ENCODE data around the gene MNX1. TPM values are rescaled to one million over a fixed set of nuclear protein-coding genes. Genes with fewer than 3 reads are reported as not detected.

MNX1 gene
- total and polyA plus RNA-seq, 10 of the 15 experiments (the other 5 are each of a cell fraction or from before 2014, with no cell fraction given), result 0.22 to 2.7 (median 1.3) TPM; not detected in 1

GRCh38 chr7:157006829-157007469 is 3.5 kb downstream of the MNX1 start (continued):
- no peak for TF ChIP-seq FOXM1 (IDR thresholded peaks at IDR 0.05; ENCODE audit: low read depth, low read length)
- no peak for TF ChIP-seq POLR2AphosphoS2 (IDR thresholded peaks at IDR 0.05; ENCODE audit: low read depth, low read length)
- TF ChIP-seq STAT3 (IDR thresholded peaks at IDR 0.05; ENCODE audit: low read depth, low read length), result no peak
- no peak for TF ChIP-seq MXI1 (IDR thresholded peaks at IDR 0.05; ENCODE audit: low read depth, low read length)
- no peak for TF ChIP-seq RELA (IDR thresholded peaks at IDR 0.05; ENCODE audit: borderline replicate concordance, partially characterized antibody)
- no peak for TF ChIP-seq MEF2B (IDR thresholded peaks at IDR 0.05; ENCODE audit: partially characterized antibody, poor library complexity, severe bottlenecking)
- TF ChIP-seq MAX (IDR thresholded peaks at IDR 0.05; ENCODE audit: low read depth, low read length), result no peak
- TF ChIP-seq EP300 (IDR thresholded peaks at IDR 0.05; ENCODE audit: borderline replicate concordance in 1 of 2, control insufficient read depth in 1 of 2, low read depth in 2 of 2, low read length in 2 of 2), result no peak

GRCh38 chr7:157006205-157006747 is 4.2 kb downstream of the MNX1 start:
- ChIA-PET CTCF (no interaction called here), SMC1A (ENCODE audit: uncharacterized antibody, unreplicated experiment) (no interaction called here), POLR2A (no interaction called here), RAD21 (ENCODE audit: unreplicated experiment) (no interaction called here)
- Histone ChIP-seq H3K4me1 (ENCODE audit: control insufficient read depth, insufficient read depth, low read length) (peaks cover 2% of the 10 kb centered on the region), H3K9me3 (replicated peaks; ENCODE audit: control insufficient read depth, insufficient read depth, low read length) (no peaks in the 10 kb centered on the region; the same call in 2 of the 3 replicates), H2AFZ (ENCODE audit: control insufficient read depth, low read depth, low read length) (no peak overlapping the region), H3K36me3 (ENCODE audit: control insufficient read depth in 2 of 2, insufficient read depth in 2 of 2, low read length in 1 of 2) (no peaks in the 10 kb centered on the region; a peak in 1 of 4 replicates), H3K79me2 (ENCODE audit: control insufficient read depth, insufficient read depth, low read length) (no peaks in the 10 kb centered on the region), H3K9ac (ENCODE audit: control insufficient read depth, insufficient read depth, low read length) (no peak overlapping the region), H3K27ac (ENCODE audit: control insufficient read depth, insufficient read depth) (no peak overlapping the region), H3K4me2 (ENCODE audit: control insufficient read depth, insufficient read depth) (no peak overlapping the region), H4K20me1 (ENCODE audit: control insufficient read depth, insufficient read depth) (no peaks in the 10 kb centered on the region), H3K27me3 (replicated peaks in 1 of 2; ENCODE audit: control insufficient read depth in 2 of 2, insufficient read depth in 2 of 2, low read length in 1 of 2) (peaks cover 0 to 30% of the 10 kb centered on the region in 2 experiments; a peak in 3 of 4 replicates), H3K4me3 (no peak overlapping the region)
- intact Hi-C loops (cut with micrococcal nuclease; ENCODE audit: unreplicated experiment), result no loop called here
- FAIRE-seq, result no peak
- no peak for DNase-seq (ENCODE audit: low read depth, low spot score)
- no TSS peak for BruUV-seq (replicated peaks)
- in situ Hi-C loops (cut with MboI), result no loop called here
- no peak for ATAC-seq
- 12% methylated on average over 38 of the region's 39 CpGs for WGBS (ENCODE audit: insufficient coverage, insufficient replicate concordance, low lambda C conversion rate, missing lambda C conversion rate)
- peak; percentile 83 for TF ChIP-seq SUZ12 (IDR thresholded peaks at IDR 0.05; ENCODE audit: unreplicated experiment)
- no peak for TF ChIP-seq KLF5 (IDR thresholded peaks at IDR 0.05; ENCODE audit: partially characterized antibody)
